Measurements from ENCODE around the gene KCNN2. TPM values are rescaled to one million over a fixed set of nuclear protein-coding genes. Genes with fewer than 3 reads are reported as not detected.

Gene KCNN2
- total and polyA plus RNA-seq, 4 donors: 0.09 to 4.6 (median 3.0) TPM

DNA sequence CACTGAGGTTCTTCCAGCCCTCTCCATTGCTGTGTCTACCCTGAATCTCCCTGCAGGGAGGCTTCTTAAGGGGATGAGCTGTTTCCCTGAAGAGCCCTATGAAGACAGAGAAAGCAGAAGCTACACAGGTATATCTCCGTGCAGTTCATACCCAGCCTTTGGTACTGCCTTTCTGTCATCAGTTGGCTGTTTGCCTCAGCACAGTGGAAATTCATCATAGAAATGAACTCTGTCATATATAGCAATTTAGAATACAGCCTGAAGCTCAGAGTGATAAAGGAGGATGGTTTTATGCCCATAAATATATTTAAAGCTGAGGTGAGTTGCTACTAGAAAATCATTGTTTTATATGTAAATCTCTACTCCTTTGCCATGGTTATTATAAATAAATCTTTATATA is 42.6 kb upstream of the KCNN2 start:
- Histone ChIP-seq H3K36me3 (ENCODE audit: control insufficient read depth in 4 of 4, insufficient read depth in 3 of 4, low read depth in 1 of 4, low read length in 3 of 4) (no peaks in the 10 kb centered on the region), H3K9ac (ENCODE audit: low read depth in 1 of 2, low read length in 2 of 2) (no peak overlapping the region), H3K4me1 (ENCODE audit: control insufficient read depth in 4 of 4, insufficient read depth in 4 of 4, low read length in 3 of 4) (no peaks in the 10 kb centered on the region), H3K4me3 (ENCODE audit: low read depth in 1 of 3, low read length in 3 of 3) (no peak overlapping the region), H3K27ac (ENCODE audit: low read depth in 1 of 2, low read length in 2 of 2) (no peak overlapping the region), H3K9me3 (ENCODE audit: control insufficient read depth in 4 of 4, low read length in 3 of 4) (no peaks in the 10 kb centered on the region), H3K27me3 (ENCODE audit: control insufficient read depth in 4 of 4, insufficient read depth in 4 of 4, low read length in 3 of 4) (peaks cover 0 to 3% (median 0%) of the 10 kb centered on the region in 4 donors)
- no peak for DNase-seq (ENCODE audit: low spot score)
- WGBS: 70% methylated on average over 1 of the region's 1 CpG
- TF ChIP-seq, protein P1, sequence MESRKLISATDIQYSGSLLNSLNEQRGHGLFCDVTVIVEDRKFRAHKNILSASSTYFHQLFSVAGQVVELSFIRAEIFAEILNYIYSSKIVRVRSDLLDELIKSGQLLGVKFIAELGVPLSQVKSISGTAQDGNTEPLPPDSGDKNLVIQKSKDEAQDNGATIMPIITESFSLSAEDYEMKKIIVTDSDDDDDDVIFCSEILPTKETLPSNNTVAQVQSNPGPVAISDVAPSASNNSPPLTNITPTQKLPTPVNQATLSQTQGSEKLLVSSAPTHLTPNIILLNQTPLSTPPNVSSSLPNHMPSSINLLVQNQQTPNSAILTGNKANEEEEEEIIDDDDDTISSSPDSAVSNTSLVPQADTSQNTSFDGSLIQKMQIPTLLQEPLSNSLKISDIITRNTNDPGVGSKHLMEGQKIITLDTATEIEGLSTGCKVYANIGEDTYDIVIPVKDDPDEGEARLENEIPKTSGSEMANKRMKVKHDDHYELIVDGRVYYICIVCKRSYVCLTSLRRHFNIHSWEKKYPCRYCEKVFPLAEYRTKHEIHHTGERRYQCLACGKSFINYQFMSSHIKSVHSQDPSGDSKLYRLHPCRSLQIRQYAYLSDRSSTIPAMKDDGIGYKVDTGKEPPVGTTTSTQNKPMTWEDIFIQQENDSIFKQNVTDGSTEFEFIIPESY (IDR thresholded peaks at IDR 0.05): no peak
- TF ChIP-seq RAD21 (IDR thresholded peaks at IDR 0.05) (no peak), EGR1 (IDR thresholded peaks at IDR 0.05; ENCODE audit: low read depth in 2 of 2) (no peak), TAF1 (conservative IDR thresholded peaks at IDR 0.05) (no peak), YY1 (IDR thresholded peaks at IDR 0.05) (no peak), SP1 (IDR thresholded peaks at IDR 0.05) (no peak), GABPA (IDR thresholded peaks at IDR 0.05 in 1 of 2, conservative IDR thresholded peaks at IDR 0.05 in 1 of 2) (no peak), RXRA (IDR thresholded peaks at IDR 0.05) (no peak), FOXA2 (IDR thresholded peaks at IDR 0.05) (no peak), HNF4G (IDR thresholded peaks at IDR 0.05) (no peak), FOXA1 (IDR thresholded peaks at IDR 0.05) (no peak), JUND (IDR thresholded peaks at IDR 0.05) (no peak), NR2F2 (IDR thresholded peaks at IDR 0.05) (no peak), HNF4A (conservative IDR thresholded peaks at IDR 0.05) (no peak)
- TF ChIP-seq, protein P2, sequence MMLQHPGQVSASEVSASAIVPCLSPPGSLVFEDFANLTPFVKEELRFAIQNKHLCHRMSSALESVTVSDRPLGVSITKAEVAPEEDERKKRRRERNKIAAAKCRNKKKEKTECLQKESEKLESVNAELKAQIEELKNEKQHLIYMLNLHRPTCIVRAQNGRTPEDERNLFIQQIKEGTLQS (IDR thresholded peaks at IDR 0.05): no peak
- TF ChIP-seq, protein P3, sequence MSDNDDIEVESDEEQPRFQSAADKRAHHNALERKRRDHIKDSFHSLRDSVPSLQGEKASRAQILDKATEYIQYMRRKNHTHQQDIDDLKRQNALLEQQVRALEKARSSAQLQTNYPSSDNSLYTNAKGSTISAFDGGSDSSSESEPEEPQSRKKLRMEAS (IDR thresholded peaks at IDR 0.05): no peak
- TF ChIP-seq, protein P4, sequence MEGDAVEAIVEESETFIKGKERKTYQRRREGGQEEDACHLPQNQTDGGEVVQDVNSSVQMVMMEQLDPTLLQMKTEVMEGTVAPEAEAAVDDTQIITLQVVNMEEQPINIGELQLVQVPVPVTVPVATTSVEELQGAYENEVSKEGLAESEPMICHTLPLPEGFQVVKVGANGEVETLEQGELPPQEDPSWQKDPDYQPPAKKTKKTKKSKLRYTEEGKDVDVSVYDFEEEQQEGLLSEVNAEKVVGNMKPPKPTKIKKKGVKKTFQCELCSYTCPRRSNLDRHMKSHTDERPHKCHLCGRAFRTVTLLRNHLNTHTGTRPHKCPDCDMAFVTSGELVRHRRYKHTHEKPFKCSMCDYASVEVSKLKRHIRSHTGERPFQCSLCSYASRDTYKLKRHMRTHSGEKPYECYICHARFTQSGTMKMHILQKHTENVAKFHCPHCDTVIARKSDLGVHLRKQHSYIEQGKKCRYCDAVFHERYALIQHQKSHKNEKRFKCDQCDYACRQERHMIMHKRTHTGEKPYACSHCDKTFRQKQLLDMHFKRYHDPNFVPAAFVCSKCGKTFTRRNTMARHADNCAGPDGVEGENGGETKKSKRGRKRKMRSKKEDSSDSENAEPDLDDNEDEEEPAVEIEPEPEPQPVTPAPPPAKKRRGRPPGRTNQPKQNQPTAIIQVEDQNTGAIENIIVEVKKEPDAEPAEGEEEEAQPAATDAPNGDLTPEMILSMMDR (IDR thresholded peaks at IDR 0.05; ENCODE audit: low read depth, low read length, missing input control): no peak
- TF ChIP-seq, protein P5, sequence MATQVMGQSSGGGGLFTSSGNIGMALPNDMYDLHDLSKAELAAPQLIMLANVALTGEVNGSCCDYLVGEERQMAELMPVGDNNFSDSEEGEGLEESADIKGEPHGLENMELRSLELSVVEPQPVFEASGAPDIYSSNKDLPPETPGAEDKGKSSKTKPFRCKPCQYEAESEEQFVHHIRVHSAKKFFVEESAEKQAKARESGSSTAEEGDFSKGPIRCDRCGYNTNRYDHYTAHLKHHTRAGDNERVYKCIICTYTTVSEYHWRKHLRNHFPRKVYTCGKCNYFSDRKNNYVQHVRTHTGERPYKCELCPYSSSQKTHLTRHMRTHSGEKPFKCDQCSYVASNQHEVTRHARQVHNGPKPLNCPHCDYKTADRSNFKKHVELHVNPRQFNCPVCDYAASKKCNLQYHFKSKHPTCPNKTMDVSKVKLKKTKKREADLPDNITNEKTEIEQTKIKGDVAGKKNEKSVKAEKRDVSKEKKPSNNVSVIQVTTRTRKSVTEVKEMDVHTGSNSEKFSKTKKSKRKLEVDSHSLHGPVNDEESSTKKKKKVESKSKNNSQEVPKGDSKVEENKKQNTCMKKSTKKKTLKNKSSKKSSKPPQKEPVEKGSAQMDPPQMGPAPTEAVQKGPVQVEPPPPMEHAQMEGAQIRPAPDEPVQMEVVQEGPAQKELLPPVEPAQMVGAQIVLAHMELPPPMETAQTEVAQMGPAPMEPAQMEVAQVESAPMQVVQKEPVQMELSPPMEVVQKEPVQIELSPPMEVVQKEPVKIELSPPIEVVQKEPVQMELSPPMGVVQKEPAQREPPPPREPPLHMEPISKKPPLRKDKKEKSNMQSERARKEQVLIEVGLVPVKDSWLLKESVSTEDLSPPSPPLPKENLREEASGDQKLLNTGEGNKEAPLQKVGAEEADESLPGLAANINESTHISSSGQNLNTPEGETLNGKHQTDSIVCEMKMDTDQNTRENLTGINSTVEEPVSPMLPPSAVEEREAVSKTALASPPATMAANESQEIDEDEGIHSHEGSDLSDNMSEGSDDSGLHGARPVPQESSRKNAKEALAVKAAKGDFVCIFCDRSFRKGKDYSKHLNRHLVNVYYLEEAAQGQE (IDR thresholded peaks at IDR 0.05): no peak
